GM12801 (cell line): ENCODE results near the gene C20orf144.

Experiments
- TF ChIP-seq, protein P1 (sequence below): IDR thresholded peaks from one replicate; pipeline ENCODE4 v1.5.1; 2011; ENCODE audit warnings: control low read depth; ENCODE audit not compliant: insufficient read length; ENCODE audit errors: extremely low read depth

Gene C20orf144

DNA sequence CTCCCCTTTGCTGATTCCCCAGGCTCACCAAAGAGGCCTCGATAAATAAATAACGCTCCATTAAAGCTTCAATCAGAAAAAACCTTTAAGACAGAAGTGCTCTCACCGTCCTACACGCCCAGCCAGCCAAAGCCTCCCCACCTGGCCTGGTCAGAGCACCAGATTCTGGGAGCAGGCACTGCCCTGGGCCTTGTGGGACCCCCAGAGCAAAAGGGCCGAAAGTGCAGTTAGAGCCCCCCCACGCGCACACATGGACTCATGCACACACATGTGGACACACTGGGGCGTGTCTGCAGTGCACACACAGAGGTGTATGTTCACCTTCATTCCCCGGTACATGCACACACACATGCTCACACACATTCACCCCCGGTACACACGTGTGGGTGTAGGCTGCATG lies 14.0 kb downstream of the C20orf144 start:
- TF ChIP-seq, protein P1, sequence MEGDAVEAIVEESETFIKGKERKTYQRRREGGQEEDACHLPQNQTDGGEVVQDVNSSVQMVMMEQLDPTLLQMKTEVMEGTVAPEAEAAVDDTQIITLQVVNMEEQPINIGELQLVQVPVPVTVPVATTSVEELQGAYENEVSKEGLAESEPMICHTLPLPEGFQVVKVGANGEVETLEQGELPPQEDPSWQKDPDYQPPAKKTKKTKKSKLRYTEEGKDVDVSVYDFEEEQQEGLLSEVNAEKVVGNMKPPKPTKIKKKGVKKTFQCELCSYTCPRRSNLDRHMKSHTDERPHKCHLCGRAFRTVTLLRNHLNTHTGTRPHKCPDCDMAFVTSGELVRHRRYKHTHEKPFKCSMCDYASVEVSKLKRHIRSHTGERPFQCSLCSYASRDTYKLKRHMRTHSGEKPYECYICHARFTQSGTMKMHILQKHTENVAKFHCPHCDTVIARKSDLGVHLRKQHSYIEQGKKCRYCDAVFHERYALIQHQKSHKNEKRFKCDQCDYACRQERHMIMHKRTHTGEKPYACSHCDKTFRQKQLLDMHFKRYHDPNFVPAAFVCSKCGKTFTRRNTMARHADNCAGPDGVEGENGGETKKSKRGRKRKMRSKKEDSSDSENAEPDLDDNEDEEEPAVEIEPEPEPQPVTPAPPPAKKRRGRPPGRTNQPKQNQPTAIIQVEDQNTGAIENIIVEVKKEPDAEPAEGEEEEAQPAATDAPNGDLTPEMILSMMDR = no peak

DNA sequence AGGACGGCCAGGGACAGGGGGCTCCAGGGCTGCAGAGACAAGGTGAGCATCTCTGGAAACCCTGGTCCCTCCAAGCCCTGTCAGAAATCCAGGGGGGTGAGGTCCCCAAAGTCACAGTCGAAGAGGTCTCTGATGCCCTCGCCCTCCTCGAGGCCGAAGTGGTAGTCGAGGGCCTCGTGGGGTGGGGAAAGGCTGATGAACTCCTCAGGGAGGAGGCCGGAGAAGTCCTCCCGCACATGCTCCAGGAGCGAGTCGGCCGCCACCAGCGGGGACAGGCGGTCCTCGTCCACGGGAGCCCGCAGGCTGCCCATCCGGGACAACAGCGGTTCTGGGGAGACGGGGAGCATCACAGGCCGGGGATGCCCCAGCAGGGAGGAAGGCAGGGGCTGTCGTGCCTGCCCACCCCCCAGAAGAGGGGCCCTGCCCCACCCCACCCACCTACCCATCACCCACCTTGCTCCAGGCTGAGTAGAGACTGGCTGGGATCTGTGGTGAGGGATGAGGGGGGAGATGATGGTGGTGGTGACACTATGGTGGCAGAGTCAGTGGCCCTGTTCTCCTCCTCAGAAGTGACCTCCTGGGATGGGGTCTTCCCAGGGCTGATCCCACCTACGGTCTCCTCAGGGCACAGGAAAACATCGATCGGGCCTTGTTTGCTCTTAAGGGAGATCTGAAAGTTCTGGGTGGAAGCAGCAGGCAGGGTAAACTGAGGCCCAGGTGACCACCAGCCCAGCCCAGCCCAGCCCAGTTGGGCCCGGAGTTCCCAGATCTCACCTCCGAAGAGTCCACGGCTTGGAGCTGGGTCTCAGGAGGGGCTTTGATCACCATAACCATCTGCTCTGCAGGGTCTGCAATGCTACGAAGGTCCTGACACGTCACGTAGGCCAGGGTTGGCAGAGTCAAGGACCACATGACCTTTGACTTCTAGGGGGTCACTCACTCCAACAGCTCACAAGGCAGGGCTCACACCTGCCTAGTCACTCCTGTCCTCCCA lies 14.8 kb downstream of the C20orf144 start:
- TF ChIP-seq, protein P1 = no peak

- TF ChIP-seq, protein P1 = no peak
Observed at GRCh38 chr20:33677991-33678702, 16.0 kb downstream of the C20orf144 start.

GRCh38 chr20:33679758-33680485 lies 17.8 kb downstream of the C20orf144 start:
- TF ChIP-seq, protein P1 = no peak

DNA sequence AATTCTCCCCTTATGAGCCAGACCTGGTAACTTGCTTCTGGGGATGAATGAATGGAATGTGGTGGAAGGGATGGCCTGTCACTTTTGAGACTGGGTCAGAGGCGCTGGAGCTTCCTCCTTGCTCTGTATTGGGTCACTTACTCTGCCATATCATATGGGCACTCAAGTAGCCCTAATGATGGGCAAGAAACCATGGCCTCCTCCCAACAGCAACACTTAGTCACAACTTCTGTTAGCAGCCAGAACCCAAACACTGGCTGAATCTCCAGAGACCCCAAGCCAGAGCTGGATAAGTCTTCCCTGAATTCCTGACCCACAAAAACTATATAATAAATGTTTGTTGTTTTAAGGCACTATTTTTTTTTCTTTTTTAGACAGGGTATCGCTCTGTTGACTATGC lies 18.6 kb downstream of the C20orf144 start:
- TF ChIP-seq, protein P1 = no peak

DNA sequence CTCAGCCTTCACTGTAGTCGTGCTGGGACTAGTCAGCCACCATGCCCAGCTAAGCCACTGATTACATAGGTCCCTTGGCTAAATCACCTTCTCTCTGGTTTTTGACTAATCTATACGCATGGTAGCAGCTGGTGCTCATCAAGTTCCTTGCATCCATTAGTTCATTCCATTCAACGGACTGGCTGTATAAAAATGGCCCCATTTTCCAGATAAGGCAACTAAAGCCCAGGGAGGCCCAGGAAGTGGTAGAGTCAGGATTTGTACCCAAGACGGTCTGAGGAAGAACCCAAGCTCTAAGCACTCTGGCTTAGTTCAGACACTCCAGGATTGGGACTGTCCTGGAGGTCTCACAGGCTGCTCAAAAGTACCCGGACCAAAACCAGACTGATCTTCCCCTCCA lies 19.2 kb downstream of the C20orf144 start:
- TF ChIP-seq, protein P1 = no peak
